GM21390 (cell line): Measurements from ENCODE around the gene ZDHHC18.

ENCODE experiments used
- ATAC-seq: cut with Tn5 transposase; IDR thresholded peaks from one replicate; pipeline ENCODE4 v1.9.1; 2021; ENCODE audit not compliant: unreplicated experiment

Gene ZDHHC18, protein sequence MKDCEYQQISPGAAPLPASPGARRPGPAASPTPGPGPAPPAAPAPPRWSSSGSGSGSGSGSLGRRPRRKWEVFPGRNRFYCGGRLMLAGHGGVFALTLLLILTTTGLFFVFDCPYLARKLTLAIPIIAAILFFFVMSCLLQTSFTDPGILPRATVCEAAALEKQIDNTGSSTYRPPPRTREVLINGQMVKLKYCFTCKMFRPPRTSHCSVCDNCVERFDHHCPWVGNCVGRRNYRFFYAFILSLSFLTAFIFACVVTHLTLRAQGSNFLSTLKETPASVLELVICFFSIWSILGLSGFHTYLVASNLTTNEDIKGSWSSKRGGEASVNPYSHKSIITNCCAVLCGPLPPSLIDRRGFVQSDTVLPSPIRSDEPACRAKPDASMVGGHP

DNA sequence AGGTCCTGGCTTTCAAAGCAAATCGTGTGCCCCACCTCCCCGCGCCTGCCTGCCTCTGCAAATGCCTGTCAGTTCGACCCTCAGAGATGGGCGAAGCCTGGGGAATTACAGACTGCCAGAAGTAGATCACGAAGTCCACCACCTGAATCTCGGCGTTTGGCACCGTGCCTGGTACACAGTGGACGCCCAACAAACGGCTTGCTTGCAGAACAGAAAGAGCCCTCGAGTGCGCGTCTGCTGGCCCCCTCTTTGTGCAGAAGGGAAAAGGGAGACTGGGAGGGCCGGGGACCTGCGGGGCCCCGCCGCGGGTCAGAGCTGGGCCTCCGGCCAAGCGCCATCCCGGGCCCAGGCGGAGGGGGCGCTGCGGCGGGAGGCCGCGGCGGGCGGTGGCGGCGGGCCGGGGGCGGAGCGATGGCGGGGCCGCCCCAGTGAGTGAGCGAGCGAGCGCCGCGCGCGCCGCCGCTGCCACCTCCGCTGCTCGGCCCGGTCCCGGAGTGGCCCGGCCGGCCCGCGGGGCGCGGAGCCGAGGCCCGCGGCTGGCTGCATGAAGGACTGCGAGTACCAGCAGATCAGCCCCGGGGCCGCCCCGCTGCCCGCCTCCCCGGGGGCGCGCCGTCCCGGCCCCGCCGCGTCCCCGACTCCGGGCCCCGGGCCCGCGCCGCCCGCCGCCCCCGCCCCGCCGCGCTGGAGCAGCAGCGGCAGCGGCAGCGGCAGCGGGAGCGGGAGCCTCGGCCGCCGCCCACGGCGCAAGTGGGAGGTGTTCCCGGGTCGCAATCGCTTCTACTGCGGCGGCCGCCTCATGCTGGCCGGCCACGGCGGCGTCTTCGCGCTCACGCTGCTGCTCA, at the start of gene ZDHHC18:
ZDHHC18 (plus strand) TSS at position 428 of the 845 bp plus-strand sequence; CDS start at position 545, 117 bp downstream.
- peak; percentile 77 for ATAC-seq

DNA sequence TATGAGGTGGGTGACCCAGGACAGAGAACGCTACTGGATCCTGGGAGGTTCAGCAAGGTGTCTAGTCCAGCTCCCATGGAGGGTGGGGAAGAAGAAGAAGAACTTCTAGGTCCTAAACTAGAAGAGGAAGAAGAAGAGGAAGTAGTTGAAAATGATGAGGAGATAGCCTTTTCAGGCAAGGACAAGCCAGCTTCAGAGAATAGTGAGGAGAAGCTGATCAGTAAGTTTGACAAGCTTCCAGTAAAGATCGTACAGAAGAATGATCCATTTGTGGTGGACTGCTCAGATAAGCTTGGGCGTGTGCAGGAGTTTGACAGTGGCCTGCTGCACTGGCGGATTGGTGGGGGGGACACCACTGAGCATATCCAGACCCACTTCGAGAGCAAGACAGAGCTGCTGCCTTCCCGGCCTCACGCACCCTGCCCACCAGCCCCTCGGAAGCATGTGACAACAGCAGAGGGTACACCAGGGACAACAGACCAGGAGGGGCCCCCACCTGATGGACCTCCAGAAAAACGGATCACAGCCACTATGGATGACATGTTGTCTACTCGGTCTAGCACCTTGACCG, 47.3 kb upstream of the ZDHHC18 start:
- no peak for ATAC-seq

DNA sequence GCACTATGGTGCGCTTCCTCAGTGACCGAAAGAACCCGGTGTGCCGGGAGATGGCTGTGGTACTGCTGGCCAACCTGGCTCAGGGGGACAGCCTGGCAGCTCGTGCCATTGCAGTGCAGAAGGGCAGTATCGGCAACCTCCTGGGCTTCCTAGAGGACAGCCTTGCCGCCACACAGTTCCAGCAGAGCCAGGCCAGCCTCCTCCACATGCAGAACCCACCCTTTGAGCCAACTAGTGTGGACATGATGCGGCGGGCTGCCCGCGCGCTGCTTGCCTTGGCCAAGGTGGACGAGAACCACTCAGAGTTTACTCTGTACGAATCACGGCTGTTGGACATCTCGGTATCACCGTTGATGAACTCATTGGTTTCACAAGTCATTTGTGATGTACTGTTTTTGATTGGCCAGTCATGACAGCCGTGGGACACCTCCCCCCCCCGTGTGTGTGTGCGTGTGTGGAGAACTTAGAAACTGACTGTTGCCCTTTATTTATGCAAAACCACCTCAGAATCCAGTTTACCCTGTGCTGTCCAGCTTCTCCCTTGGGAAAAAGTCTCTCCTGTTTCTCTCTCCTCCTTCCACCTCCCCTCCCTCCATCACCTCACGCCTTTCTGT, 46.0 kb upstream of the ZDHHC18 start:
- no peak for ATAC-seq

DNA sequence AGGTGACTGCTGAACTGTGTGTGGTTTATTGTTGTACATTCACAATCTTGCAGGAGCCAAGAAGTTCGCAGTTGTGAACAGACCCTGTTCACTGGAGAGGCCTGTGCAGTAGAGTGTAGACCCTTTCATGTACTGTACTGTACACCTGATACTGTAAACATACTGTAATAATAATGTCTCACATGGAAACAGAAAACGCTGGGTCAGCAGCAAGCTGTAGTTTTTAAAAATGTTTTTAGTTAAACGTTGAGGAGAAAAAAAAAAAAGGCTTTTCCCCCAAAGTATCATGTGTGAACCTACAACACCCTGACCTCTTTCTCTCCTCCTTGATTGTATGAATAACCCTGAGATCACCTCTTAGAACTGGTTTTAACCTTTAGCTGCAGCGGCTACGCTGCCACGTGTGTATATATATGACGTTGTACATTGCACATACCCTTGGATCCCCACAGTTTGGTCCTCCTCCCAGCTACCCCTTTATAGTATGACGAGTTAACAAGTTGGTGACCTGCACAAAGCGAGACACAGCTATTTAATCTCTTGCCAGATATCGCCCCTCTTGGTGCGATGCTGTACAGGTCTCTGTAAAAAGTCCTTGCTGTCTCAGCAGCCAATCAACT, 45.2 kb upstream of the ZDHHC18 start:
- no peak for ATAC-seq

DNA sequence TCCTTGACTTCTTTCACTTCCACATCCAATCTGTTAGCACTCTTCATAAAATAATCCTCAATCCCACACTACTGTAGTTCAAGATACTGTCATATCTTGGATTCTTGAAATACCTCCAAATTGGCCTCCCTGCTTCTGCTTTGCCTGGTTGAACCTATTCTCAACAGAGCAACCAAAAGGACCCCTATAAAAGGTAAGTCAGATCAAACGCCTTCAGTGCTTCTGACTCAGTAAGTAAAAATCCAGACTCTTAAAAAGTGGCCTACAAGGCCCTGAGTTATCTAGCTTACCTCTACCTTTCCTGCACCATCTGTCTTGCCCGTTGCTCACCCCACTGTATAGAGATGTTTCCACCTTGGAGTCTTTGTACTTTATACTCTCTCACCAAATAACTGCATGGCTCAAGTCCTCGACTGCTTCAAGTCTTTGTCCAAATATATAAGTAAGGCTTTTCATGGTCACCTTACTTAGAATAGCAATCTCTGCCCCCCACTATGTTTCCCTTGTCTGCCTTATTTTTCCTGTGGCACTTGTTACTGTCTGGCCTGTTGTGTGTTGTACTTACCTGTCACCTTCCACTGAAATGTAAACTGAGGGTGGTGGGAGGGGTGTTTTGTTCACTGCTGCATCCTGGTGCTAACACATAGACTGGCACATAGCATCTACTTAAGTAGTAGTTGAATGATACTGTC, 43.8 kb upstream of the ZDHHC18 start:
- ATAC-seq: no peak

DNA sequence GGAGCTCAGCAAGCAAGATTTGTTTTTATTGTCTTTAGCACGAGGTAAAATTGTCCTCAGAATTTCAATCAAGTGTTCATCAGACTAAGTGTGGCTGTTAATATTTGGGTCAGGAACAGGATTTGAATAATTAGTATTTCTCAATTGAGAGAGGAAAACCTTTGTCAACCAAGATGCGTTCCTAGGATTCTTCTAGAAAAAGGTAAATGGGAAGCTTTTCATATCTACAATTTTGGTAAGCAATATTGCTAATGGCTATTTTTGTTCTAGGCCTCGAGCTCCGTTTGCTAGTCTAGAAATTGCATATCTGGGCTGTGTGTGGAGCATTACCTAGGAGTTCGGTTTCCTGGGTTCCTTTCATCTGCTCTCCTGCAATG, 42.9 kb upstream of the ZDHHC18 start:
- no peak for ATAC-seq

DNA sequence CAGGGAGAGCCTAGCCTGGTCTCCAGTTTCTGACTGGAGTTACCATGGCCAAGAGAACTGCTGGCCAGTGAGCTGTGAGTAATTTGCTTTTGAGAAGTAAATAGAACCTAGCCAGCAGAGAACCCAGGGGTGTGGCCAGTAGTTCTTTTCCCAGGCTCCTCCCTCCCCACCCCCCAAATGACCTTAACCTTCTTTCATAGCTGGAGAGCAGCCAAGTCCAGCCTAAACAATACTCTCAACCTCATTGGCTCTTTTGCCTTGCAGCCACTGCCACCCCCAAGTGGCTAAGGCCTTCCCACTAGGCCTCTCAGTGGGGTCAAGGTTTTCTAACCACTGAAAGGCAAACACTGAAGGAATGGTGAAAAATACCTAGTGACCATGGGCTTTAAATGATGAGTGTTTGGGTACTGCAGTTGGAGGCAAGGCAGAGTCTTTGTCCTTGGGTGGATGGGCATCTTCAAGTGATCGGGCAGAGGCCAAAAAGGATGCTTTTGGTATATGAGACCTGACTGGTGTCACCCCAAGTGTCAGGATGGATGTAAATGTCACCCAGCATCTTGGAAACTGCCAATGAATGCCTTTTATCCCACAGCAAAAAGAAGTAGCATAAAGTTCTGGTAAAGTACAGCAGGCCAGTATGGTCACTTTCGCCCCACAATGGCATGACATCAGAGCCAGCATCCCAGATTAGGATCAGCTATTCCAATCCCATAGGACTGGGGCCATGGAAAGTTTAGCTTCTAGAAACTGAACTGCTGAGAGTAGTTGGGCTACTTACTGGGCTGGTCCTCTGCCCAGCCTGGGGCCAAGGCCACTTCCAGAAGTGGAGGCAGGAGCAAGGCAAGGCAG, 42.2 kb upstream of the ZDHHC18 start:
- ATAC-seq: no peak

DNA sequence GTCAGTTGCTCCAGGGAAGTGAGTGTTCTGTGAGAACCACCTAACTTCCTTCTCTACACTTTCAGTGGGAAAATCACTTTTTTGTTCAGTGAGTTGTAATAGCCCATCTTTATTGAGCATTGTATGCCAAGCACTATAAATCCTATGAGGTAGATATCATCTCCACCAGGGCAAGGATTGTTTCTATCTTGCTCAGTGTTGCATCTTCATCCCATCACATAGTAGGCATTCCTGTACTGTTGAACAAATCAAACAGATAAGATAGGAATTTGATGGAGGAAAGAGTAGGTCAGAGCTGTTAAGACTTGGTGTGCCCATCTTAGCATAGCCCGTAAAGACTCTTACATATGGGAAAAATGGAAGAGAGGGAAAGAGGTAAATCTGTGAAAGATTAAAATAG, 41.6 kb upstream of the ZDHHC18 start:
- ATAC-seq: no peak

DNA sequence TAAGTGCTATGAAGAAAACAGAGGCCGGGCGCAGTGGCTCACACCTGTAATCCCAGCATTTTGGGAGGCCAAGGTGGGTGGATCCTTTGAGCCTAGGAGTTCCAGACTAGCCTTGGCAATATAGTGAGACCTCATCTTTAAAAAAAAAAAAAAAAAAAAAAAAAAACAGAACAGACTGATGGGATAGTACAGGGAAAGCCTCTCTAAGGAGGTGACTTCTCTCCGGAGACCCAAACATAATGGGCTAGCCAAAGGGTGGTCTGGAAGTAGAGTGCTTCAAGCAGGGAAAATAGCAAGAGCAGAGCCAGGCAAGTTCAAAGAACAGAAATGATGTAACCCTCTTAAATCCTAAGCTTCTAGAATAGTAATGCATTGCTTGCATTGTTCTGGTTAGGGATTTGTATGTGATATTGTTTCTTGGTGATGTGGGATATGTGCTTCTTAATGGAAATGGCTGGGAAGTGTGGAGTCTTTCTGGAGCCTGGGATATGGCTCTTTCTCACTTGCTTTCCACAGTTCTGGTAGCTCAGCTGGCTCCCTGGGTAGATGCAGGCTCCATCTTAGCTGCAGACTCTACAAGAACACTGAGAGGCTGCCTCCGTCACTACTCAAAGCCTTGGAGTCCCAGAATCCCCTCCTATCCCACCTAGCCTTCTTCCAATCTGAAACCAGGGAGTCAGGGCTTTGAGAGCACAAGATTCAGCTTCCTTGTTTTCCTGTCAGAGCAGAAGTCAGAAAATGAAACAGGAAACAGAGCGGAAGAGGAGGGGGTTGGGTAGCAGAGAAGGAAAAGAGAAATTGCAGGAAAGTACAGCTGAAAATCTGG, 40.7 kb upstream of the ZDHHC18 start:
- no peak for ATAC-seq

DNA sequence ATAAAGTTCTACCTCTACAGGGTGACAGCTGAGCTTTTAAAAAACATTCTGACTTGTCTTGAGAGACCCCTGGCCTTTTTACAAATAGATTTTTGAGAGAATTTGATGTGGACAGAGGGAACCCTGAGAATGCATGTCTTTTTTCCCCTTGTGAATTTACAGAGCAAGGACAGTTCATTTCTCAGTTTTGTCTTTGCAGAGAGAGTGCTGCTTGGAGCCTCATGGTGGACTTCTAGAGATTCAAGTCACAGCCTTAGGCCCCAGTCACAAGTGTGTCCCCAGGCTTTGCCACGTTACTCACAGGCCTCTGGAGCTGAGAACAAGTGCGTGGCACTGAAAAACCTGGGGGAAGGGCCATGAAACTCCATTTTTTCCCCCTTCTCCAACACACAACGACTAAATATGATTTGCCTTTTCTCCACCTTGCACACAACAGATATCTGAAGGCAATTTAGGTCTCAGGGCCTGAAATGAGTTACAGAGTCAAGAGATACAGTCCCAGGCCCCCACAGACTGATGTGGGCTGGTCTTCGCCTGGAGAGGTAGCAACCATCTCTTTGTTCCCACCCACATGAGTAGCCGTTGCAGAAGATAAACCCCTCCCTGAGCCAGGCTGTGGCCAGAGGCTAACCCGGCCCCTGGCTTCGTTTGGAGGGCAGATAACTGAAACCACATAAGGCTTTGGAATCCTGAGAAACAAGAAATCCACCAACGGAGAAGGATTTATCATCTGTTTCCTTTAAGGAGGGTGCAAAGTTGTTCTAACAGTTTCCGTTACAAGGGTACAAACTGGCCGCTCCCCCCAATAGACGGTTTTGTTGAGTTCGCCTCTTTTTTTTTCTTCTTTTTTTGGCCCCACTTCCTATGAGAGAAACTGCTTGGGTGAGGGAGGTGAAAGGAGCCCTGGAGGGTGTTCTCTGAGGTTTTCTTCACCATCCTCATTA, 39.8 kb upstream of the ZDHHC18 start:
- ATAC-seq: no peak

DNA sequence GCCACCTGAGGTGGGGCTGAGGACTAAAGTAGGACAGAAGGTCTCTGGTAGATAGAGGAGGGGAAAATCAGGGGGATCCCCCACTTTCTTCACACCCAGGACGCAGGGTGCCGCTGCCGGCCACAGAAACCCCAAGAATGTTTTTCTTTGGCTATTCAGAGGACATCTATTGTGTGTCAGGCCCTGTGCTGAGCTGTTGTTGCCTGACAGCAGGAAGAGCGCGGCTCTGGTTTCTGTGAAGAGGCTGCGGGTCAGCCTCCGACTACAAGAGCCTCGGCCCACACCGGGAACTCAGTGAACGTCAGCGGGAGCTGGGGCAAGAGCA, 39.1 kb upstream of the ZDHHC18 start:
- peak; percentile 37 for ATAC-seq

DNA sequence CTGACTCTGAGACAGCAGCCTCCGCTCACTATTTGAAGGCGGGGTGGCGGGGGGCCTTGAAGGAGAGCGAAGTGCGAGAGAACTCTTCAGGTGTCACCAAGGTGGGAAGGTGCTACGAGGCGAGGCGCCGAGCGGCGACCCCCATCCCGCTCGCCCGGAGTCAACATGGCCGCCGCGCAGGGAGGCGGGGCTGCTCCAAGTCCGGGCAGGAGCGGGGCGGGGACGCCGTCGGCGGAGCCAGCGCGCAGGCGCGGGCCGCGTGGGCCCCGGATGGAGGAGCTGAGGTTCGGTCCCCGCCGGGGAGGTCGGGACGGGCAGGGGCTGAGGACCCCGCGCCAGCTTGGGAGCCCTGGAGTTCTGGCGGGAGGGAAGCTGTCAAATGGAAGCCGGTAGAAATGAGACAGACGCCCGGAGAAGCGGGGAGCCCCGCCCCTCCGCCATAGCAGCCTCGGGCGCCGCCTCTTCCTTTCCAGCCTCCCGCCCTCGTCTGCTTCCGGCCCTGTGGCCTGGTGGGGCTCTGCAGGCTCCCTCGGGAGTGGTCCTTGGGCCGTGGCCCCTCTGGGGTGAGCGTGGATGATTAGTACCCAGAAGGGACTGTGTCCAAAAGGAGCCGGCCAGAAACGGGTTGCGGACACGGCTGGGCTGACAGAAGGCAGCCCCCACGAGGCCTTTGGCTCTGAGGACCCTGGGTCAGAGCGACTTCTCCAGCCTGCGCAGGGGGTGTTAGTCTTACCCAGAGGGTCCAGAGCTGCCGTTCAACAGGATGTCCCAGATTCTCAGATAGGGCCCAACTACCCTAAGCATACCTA, 38.6 kb upstream of the ZDHHC18 start, which contains the start of gene PIGV:
PIGV (plus strand) TSS at position 245 of the 809 bp plus-strand sequence. CDS start 2,866 bp downstream, outside the sequence.
- peak; percentile 60 for ATAC-seq

DNA sequence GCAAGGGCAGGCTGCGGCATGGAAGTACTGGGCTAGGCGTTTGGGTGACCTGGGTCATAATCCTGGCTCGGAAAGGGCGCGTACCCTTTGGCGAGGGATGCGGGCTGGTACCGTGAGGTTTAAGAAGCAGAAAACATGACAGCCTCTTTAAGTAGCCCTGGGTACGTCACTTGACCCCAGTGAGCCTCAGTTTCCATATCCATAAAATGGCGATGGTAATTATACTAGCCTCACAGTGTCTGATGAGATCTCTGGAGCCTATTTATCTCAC, 38.0 kb upstream of the ZDHHC18 start:
- no peak for ATAC-seq

DNA sequence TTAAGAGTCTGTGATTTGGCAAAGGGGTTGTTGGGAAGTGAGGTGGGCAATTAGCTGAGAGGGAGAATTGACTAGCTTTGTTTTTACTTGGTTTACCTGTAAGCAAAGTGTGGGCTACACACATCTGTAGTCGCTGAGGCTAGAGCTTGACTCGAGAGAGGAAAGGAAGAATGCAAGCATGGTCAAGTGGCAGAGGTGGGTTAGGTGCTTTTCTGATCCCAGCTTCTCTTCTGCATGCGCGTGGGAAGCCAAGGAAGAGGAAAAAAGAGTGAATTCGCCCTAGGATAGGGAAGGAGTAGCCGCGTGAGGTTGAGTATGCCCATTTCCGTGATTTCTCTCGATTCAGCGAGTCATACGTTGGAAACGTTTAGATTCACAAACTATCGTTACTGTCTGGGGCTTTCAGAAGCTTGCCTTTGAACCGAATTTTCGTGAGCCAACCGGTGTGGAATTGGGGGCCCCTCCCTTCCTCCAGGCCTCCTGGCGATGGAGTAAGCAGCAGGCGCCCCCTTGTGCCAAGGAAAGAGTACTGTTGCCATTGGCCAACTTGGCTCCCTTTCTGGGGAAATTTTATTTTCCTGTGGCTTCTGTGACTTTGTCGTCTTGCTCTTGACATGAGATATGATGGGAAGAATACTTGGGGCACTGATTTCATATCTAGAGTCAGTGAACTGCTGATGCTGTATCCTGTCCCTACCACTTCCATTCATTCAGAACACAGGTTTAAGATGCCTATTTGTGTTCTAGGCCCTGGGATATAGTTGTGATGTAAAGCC, 37.5 kb upstream of the ZDHHC18 start:
- no peak for ATAC-seq

DNA sequence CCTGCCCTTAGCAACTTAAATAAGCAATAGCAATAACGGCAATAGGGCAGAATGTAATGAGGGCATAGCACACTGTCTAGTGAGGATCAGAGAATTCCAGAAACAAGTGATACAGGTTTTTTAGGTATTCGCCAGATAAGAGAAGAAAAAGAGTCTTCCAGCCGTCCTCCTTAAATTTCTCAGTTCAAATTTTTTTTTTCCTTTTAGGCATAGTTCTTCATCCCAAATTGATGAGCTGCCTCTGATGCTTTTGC, 36.9 kb upstream of the ZDHHC18 start:
- ATAC-seq: no peak

DNA sequence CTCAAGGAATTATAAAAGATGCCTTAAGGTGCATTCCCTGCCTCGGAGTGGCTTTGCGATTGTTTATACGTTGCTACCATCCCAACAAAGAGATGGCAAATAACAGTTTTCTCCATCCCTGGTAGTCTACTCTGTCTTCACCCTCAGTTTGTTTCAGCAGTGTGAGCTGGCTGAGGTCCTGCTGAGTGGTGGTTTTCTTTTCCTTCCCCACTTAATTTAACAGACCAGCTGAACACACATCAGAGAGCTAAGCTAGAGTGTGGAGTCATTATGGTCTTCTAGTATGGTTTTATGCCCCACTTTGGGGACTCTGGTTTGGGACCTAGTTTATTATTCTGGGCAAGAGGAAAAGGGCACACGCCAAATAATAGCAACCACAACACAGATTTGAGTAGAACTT, 36.6 kb upstream of the ZDHHC18 start:
- no peak for ATAC-seq

DNA sequence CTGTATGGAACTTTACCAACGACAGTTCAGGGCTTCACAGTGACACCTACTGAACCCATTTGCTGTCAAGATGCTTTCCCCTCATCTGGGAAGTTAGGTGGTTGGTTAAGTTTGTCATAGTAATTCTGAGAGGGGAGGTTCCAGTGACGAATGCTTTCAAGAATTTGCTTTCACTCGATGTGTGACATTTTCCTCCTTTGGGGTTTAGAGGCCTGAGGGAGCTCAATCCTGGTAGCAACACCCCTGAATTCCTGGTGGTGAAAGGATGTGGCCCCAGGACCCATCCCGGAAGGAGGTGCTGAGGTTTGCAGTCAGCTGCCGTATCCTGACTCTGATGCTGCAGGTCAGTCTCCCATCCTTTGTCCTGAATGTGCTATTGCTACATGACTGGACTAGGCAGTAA, 35.9 kb upstream of the ZDHHC18 start:
- no peak for ATAC-seq
